HG03354 (cell line): ENCODE results near the gene ABCA7.
"Not testable (repeated sequence)": the region's sequence is repeated elsewhere in the genome, so short reads cannot be mapped to it uniquely, and the experiment has no call there.

ENCODE experiments used
- ATAC-seq: cut with Tn5 transposase; IDR thresholded peaks from one replicate; pipeline ENCODE4 v1.9.1; 2021; ENCODE audit warnings: mild to moderate bottlenecking; ENCODE audit not compliant: unreplicated experiment, poor library complexity, severe bottlenecking

The ABCA7 gene

GRCh38 chr19:1015061-1015781, 24.7 kb upstream of the ABCA7 start:
- no peak for ATAC-seq

- ATAC-seq: no peak
These were observed 23.9 kb upstream of the ABCA7 start for GRCh38 chr19:1015782-1016646.

- ATAC-seq: no peak
These were observed 23.2 kb upstream of the ABCA7 start for GRCh38 chr19:1016647-1017114.

GRCh38 chr19:1017115-1017905, 22.6 kb upstream of the ABCA7 start:
- ATAC-seq: no peak

GRCh38 chr19:1017906-1018305, 22.0 kb upstream of the ABCA7 start:
- ATAC-seq: no peak

GRCh38 chr19:1018393-1018792, 21.5 kb upstream of the ABCA7 start:
- ATAC-seq: no peak

- ATAC-seq: no peak
These were observed 20.8 kb upstream of the ABCA7 start for GRCh38 chr19:1018932-1019615.

GRCh38 chr19:1019616-1019961, 20.3 kb upstream of the ABCA7 start:
- ATAC-seq: no peak

- no peak for ATAC-seq
These were observed 19.7 kb upstream of the ABCA7 start for GRCh38 chr19:1019980-1020867.

- ATAC-seq: peak; percentile 80
These were observed 19.0 kb upstream of the ABCA7 start, which contains the start of gene TMEM259 for GRCh38 chr19:1020868-1021425. TSS of gene TMEM259 (minus strand) at chr19:1021123. CDS start at chr19:1020996, 127 bp downstream.

GRCh38 chr19:1023883-1024188, 16.1 kb upstream of the ABCA7 start:
- not testable (repeated sequence) for ATAC-seq

- not testable (repeated sequence) for ATAC-seq
These were observed 14.8 kb upstream of the ABCA7 start for GRCh38 chr19:1025080-1025479.

- peak; percentile 48 for ATAC-seq
These were observed 13.7 kb upstream of the ABCA7 start, which contains the start of gene CNN2 for GRCh38 chr19:1025960-1026782. TSS of gene CNN2 (plus strand) at chr19:1026608. CDS start at chr19:1026662, 54 bp downstream.

- ATAC-seq: no peak
These were observed 12.9 kb upstream of the ABCA7 start for GRCh38 chr19:1026783-1027649.

GRCh38 chr19:1027650-1028061, 12.3 kb upstream of the ABCA7 start:
- no peak for ATAC-seq

- no peak for ATAC-seq
These were observed 11.6 kb upstream of the ABCA7 start for GRCh38 chr19:1028062-1028926.
